Ishikawa (cell line): Measurements from ENCODE around the gene ARG2.

Source experiments
- CREB1 ChIP-seq: IDR thresholded peaks from 2 replicates; pipeline ENCODE4 v1.6.1; 2012; ENCODE audit warnings: low read depth
- EP300 ChIP-seq: IDR thresholded peaks from 2 replicates; pipeline ENCODE4 v1.6.1; 2012; ENCODE audit warnings: borderline replicate concordance
- FOXM1 ChIP-seq: IDR thresholded peaks from 2 replicates; pipeline ENCODE4 v1.6.1; 2012; ENCODE audit warnings: low read depth, borderline replicate concordance
- NFIC ChIP-seq: IDR thresholded peaks from 2 replicates; pipeline ENCODE4 v1.6.1; 2012
- RAD21 ChIP-seq: IDR thresholded peaks from 2 replicates; pipeline ENCODE4 v1.6.1; 2012; ENCODE audit warnings: low read depth
- TAF1 ChIP-seq: IDR thresholded peaks from 2 replicates; pipeline ENCODE4 v1.6.1; 2012; ENCODE audit warnings: low read depth, mild to moderate bottlenecking
- TCF12 ChIP-seq: IDR thresholded peaks from 2 replicates; pipeline ENCODE4 v1.6.1; 2012; ENCODE audit warnings: low read depth
- YY1 ChIP-seq: IDR thresholded peaks from 2 replicates; pipeline ENCODE4 v1.6.1; 2012; ENCODE audit warnings: low read depth
- ZBTB7A ChIP-seq: IDR thresholded peaks from 2 replicates; pipeline ENCODE4 v1.6.1; 2012; ENCODE audit warnings: low read depth
- TF ChIP-seq, protein P1 (sequence below): IDR thresholded peaks from 2 replicates; pipeline ENCODE4 v1.6.1; 2012
- TF ChIP-seq, protein P2 (sequence below): IDR thresholded peaks from 2 replicates; pipeline ENCODE4 v1.6.1; 2012; ENCODE audit warnings: low read depth, mild to moderate bottlenecking

DNA sequence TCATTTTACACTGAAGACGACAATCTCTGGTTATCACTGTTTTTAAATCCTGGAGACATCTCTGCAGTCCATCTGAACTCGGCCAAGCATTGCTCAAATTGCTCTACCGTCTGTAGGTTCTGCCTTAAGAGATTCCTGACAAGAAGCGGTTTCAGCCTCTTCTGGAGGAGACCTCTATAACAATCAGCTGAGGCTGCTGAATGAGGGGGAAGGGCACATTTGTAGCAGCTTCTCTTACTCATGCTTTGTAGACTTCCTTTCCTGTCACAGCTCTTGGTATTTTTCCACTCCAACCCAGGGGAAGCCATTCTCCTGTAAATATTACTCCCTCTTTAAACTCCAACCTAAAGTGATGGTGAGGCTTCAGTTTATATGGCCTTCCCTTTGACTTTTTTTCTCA, 3.0 kb downstream of the ARG2 start:
- no peak for TF ChIP-seq TCF12
- TF ChIP-seq FOXM1 = no peak
- TF ChIP-seq, protein P1, sequence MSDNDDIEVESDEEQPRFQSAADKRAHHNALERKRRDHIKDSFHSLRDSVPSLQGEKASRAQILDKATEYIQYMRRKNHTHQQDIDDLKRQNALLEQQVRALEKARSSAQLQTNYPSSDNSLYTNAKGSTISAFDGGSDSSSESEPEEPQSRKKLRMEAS = no peak
- TF ChIP-seq TAF1 = no peak
- TF ChIP-seq YY1 = no peak
- TF ChIP-seq RAD21 = no peak
- TF ChIP-seq NFIC = no peak
- TF ChIP-seq EP300 = no peak
- no peak for TF ChIP-seq CREB1
- TF ChIP-seq, protein P2, sequence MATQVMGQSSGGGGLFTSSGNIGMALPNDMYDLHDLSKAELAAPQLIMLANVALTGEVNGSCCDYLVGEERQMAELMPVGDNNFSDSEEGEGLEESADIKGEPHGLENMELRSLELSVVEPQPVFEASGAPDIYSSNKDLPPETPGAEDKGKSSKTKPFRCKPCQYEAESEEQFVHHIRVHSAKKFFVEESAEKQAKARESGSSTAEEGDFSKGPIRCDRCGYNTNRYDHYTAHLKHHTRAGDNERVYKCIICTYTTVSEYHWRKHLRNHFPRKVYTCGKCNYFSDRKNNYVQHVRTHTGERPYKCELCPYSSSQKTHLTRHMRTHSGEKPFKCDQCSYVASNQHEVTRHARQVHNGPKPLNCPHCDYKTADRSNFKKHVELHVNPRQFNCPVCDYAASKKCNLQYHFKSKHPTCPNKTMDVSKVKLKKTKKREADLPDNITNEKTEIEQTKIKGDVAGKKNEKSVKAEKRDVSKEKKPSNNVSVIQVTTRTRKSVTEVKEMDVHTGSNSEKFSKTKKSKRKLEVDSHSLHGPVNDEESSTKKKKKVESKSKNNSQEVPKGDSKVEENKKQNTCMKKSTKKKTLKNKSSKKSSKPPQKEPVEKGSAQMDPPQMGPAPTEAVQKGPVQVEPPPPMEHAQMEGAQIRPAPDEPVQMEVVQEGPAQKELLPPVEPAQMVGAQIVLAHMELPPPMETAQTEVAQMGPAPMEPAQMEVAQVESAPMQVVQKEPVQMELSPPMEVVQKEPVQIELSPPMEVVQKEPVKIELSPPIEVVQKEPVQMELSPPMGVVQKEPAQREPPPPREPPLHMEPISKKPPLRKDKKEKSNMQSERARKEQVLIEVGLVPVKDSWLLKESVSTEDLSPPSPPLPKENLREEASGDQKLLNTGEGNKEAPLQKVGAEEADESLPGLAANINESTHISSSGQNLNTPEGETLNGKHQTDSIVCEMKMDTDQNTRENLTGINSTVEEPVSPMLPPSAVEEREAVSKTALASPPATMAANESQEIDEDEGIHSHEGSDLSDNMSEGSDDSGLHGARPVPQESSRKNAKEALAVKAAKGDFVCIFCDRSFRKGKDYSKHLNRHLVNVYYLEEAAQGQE = no peak
- no peak for TF ChIP-seq ZBTB7A
